ENCODE results near the gene CCDC74A.
"Not testable (repeated sequence)": the region's sequence is repeated elsewhere in the genome, so short reads cannot be mapped to it uniquely, and the experiment has no call there.

The CCDC74A gene

DNA sequence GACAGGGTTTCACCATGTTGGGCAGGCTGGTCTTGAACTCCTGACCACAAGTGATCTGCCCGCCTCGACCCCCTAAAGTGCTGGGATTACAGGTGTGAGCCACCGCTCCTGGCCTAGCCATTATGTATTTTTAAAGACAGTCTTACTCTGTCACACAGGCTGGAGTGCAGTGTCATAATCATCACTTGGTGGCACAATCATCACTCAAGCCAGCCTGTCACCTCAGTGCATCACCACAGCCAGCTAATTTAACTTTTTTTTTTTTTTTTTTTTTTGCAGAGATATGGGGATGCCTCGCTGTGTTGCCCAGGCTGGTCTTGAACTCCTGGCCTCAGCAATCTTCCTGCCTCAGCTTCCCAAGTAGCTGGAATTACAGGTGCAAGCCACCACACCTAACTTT is 24.1 kb upstream of the CCDC74A start:
- DNase-seq: not testable (repeated sequence)

DNA sequence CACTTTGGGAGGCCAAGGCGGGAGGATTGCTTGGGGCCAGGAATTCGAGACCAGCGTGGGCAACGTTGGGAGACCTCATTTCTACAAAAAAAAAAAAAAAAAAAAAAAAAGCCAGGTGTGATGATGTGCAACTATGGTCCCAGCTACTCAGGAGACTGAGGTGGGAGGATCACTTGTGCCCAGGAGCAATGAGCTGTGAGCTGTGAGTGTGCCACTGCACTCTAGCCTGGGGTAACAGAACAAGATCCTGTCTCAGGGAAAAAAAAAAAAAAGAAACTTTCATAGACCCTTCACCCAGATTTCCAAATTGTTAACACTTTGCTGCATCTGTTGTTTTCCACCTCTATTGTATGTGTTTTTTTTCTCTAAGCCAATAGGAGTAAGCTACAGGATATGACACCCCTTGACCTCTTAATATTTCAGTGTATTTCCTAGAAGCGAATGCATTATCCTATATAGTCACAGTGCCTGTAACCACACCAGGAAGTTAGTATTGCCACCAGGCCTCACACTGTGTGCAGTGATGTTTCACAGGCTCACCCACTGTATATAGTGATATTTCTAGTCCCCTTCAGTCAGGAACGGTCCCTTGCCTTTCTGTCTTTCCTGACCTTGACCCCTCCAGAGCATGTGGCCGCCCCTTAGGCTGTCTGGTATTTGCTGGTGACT is 23.5 kb upstream of the CCDC74A start:
- DNase-seq: not testable (repeated sequence)

DNA sequence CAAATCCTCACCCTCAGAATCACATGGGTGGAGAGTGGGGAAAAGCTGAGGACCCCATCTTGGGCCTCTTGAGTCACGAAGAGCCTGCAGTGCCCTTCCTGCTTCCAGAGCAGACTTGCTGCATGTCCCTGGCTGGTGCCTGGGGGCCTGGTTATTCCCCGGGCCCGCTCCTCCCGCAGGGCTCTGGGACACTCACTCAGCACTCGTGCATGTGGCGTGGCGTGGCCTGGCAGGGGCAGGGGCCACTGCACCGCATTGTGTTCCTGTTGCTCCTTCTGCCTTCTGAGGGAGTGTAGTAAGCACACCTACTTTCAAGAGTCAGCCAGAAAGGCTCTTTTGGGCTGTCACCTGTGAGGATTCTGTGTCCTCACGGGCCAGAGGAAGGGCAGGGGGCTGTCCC is 18.1 kb upstream of the CCDC74A start:
- DNase-seq: no peak

GRCh38 chr2:131511291-131511968 is 16.3 kb upstream of the CCDC74A start:
- DNase-seq: not testable (repeated sequence)

DNA sequence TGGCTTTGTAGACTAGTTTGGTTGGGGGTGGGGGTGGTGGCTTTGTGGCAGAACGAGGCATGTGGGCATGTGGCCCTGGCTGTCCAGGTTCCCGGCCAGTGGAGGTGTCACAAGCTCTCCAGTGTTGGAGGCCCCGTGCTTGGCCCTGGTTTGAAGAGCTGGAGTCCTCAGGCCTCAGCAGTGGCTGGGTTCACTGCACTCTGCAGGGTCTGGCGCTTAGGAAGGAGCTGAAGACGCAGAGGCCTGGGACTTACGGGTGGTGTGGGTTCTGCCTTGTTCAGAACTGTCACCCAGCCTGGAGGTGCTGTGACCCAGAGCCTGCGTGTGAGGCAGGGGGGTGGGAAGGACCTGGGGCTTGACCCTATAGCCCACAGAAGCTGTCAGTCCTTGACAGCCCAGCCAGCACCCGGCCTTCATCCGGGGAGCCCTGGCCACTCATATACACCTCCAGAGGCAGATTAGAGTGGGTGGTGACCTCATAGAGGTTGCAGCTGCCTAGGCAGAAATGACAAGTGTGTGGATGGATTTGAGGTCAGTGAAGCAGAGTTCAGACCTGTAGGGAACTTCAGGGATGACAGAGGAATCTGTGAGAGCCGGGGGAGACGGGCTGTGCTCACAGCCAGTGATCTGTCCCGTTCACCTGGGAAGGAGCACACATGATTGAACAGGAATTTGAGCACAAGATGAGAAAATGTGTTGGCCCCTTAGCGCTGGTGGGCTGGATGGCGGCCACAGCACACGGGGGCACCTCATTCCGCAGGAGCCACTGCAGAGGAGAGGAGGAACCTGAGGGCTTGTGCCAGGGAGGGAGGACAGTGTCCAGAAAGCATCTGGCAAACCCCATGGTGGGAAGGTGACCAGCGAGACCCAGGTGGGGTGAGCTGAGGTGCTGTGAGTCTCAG is 15.5 kb upstream of the CCDC74A start:
- DNase-seq: not testable (repeated sequence)

GRCh38 chr2:131514408-131515166 is 13.1 kb upstream of the CCDC74A start:
- not testable (repeated sequence) for DNase-seq

- not testable (repeated sequence) for DNase-seq
Observed at GRCh38 chr2:131515235-131515634, 12.5 kb upstream of the CCDC74A start.

GRCh38 chr2:131516011-131516410 is 11.7 kb upstream of the CCDC74A start:
- no peak for DNase-seq

GRCh38 chr2:131516621-131517020 is 11.1 kb upstream of the CCDC74A start:
- not testable (repeated sequence) for DNase-seq

DNA sequence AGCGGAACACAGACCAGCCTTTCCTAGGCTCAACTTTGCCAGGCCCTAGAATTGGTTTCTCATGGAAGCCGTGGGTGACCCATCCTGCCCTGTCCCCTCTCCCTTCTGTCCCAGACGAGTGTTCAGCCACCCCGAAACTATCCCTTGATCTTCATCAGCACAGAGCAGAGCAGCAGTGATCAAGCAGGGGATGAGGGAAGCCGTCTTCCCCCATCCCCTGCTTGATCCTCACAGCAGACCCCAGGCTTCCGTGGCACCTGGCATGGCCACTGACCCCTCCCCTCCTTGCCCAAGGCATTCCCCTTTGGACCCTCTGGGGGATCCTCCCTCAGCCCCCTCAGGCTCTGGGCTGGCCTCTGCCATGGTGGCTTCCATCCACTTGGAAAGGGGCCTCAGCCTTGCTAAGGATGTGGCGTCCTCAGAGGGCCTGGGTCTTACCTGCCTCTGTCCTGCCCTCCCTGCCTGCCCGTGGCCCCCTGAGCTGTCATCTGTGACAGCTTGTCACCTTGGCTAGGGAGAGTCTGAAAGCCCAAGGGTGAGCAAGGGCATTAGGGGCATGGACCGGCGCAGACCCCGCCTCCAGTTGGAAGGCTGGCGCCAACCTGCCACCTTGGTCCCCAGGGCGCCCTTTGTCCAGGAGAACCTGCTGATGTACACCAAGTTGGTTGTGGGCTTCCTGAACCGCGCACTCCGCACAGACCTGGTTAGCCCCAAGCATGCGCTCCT is 10.4 kb upstream of the CCDC74A start:
- DNase-seq: no peak

GRCh38 chr2:131517856-131518255 is 9.8 kb upstream of the CCDC74A start:
- not testable (repeated sequence) for DNase-seq

GRCh38 chr2:131518531-131518930 is 9.2 kb upstream of the CCDC74A start:
- not testable (repeated sequence) for DNase-seq

GRCh38 chr2:131519466-131519865 is 8.2 kb upstream of the CCDC74A start:
- no peak for DNase-seq

DNA sequence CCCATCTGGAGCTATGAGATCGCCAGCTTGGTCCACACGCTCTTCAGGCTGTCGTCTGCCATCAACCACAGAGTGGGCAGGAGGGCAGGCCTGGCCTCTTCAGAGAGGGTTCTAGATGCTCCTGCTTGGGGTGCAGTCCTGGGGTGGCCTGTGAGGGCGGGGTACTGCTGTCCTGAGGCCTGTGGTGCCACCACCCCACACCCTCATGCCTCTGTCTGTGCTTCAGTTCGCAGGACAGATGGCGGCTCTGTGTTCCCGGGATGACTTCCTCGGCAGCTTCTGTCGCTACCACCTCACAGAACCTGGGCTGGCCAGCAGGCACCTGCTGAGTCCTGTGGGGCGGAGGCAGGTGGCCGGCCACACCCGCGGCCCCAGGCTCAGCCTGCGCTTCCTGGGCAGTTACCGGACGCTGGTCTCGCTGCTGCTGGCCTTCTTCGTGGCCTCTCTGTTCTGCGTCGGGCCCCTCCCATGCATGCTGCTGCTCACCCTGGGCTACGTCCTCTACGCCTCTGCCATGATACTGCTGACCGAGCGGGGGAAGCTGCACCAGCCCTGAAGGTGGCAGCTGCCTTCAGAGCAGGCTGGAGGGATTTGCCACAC is 7.7 kb upstream of the CCDC74A start:
- DNase-seq: not testable (repeated sequence)

- DNase-seq: no peak
Observed at GRCh38 chr2:131520526-131520925, 7.2 kb upstream of the CCDC74A start.

- not testable (repeated sequence) for DNase-seq
Observed at GRCh38 chr2:131521524-131521923, 6.2 kb upstream of the CCDC74A start.

- no peak for DNase-seq
Observed at GRCh38 chr2:131521961-131522781, 5.5 kb upstream of the CCDC74A start.

GRCh38 chr2:131525256-131525655 is 2.4 kb upstream of the CCDC74A start:
- not testable (repeated sequence) for DNase-seq

GRCh38 chr2:131528981-131529863 is 1.5 kb downstream of the CCDC74A start:
- DNase-seq: not testable (repeated sequence)

Data from activated CD4-positive, alpha-beta T cell treated with anti-CD3 and anti-CD28 coated beads for 4 hours (primary cell).